IPS-20b (cell line): ENCODE results near the gene SCYL1.

Source experiments
- H3K27ac ChIP-seq: one replicate; pipeline ENCODE4 v1.5.1; 2013; ENCODE audit warnings: low read length
- H3K27me3 ChIP-seq: 2 replicates; pipeline ENCODE4 v1.6.1; 2013; ENCODE audit warnings: mild to moderate bottlenecking, low read length, inconsistent platforms; ENCODE audit not compliant: insufficient read depth
- H3K36me3 ChIP-seq: 2 replicates; pipeline ENCODE4 v1.6.1; 2013; ENCODE audit warnings: low read depth, mild to moderate bottlenecking, inconsistent platforms, low read length, moderate library complexity; ENCODE audit not compliant: insufficient read depth
- H3K4me1 ChIP-seq: 2 replicates; pipeline ENCODE4 v1.6.1; 2013; ENCODE audit warnings: mild to moderate bottlenecking, control low read depth, inconsistent platforms, low read length, moderate library complexity; ENCODE audit not compliant: insufficient read depth
- H3K4me3 ChIP-seq: 2 replicates; pipeline ENCODE4 v1.5.1; 2013; ENCODE audit warnings: mild to moderate bottlenecking, low read length, inconsistent platforms
- H3K9ac ChIP-seq: 2 replicates; pipeline ENCODE4 v1.6.1; 2013; ENCODE audit warnings: low read depth, mild to moderate bottlenecking, inconsistent platforms, low read length, moderate library complexity
- H3K9me3 ChIP-seq: 2 replicates; pipeline ENCODE4 v1.6.1; 2013; ENCODE audit warnings: mild to moderate bottlenecking, low read depth, low read length, inconsistent platforms; ENCODE audit not compliant: insufficient read depth

The SCYL1 gene

GRCh38 chr11:65542738-65543390, 18.0 kb downstream of the SCYL1 start:
- H3K9me3 ChIP-seq: no peaks in the 10 kb centered on the region
- no peaks in the 10 kb centered on the region; the same call in 1 of the 2 replicates for H3K4me1 ChIP-seq
- H3K4me3 ChIP-seq: no peak overlapping the region
- H3K27ac ChIP-seq: no peak overlapping the region
- peaks cover 91% of the 10 kb centered on the region for H3K27me3 ChIP-seq
- H3K9ac ChIP-seq: no peak overlapping the region
- no peaks in the 10 kb centered on the region for H3K36me3 ChIP-seq

GRCh38 chr11:65545853-65546216, 21.0 kb downstream of the SCYL1 start:
- H3K36me3 ChIP-seq: no peaks in the 10 kb centered on the region
- H3K9me3 ChIP-seq: no peaks in the 10 kb centered on the region
- H3K27ac ChIP-seq: no peak overlapping the region
- peaks cover 91% of the 10 kb centered on the region for H3K27me3 ChIP-seq
- no peaks in the 10 kb centered on the region; the same call in 1 of the 2 replicates for H3K4me1 ChIP-seq
- H3K4me3 ChIP-seq: peak overlapping the region; percentile 67
- H3K9ac ChIP-seq: no peak overlapping the region

DNA sequence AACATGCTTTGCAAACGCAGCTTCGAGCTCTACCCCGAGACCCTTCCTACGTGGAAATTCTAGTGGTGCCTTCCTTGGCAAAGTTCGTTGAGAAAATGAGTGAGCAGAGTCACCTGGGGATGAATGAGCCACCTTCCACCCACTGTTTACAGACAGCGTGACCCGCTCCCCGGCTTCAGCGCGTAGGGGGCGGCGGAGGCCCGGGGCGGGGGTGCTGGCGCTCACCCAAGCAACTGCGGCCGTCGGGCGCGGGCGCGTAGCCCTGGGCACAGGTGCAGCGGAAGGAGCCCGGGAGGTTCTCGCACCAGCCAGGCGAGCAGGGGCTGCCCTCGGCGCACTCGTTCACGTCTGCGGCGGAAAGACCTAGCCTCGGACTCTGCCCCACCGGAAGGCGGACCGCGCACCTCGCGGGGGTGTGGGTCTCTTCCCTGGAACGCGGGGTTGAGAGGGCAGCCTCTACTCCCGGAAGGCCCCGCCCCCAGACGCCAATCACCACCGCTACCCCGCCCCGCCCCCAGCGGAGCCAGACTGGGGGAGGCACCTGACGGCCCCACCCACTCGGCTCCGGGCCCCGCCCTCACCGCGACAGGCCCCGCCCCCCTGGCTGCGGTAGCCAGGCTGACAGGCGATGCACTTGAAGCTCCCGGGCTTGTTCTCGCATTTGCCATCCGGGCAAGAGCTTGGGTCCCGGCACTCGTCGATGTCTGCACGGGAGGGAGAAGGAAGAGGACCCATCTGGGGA, 21.5 kb downstream of the SCYL1 start:
- Histone ChIP-seq H3K4me1 (no peaks in the 10 kb centered on the region; the same call in 1 of the 2 replicates), H3K27ac (no peak overlapping the region), H3K4me3 (peak overlapping the region; percentile 67), H3K9ac (no peak overlapping the region), H3K27me3 (peaks cover 90% of the 10 kb centered on the region), H3K36me3 (no peaks in the 10 kb centered on the region), H3K9me3 (no peaks in the 10 kb centered on the region)

DNA sequence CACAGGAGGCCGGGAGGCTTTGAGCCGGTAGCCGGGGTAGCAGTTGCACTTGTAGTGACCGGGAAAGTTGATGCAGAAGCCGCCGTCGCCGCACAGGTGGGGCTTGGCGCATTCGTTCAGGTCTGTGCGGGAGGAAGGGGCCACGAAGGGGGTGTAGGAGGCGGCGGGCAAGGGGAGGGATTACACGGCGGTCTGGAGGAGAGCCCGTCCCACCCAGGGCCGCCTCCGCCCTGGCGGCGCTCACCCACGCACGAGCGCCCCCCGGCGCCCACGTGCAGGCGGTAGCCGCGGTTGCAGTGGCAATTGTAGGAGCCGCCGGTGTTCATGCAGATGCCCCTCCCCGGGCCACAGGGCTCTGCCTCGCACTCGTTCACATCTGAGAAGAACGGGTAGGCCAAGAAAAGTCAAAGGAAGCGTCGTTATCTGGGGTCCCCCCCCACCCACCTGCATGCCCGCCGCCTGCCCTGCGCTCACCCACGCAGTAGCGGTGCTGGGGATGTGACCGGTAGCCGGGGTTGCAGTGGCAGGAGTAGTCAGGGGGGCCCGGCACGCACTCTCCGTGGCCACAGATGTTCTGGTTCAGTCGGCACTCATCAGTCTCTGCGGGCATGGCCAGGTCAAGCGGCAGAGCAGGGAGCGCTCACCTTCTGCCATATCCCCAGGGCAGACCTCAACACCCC, 22.7 kb downstream of the SCYL1 start:
- Histone ChIP-seq H3K4me1 (no peaks in the 10 kb centered on the region; the same call in 1 of the 2 replicates), H3K36me3 (no peaks in the 10 kb centered on the region), H3K9me3 (no peaks in the 10 kb centered on the region), H3K4me3 (no peak overlapping the region), H3K27me3 (peaks cover 92% of the 10 kb centered on the region), H3K27ac (no peak overlapping the region), H3K9ac (no peak overlapping the region)

- H3K9me3 ChIP-seq: no peaks in the 10 kb centered on the region
- H3K4me3 ChIP-seq: no peak overlapping the region
- H3K36me3 ChIP-seq: no peaks in the 10 kb centered on the region
- H3K27ac ChIP-seq: no peak overlapping the region
- H3K4me1 ChIP-seq: peaks cover 2% of the 10 kb centered on the region; the same call in 1 of the 2 replicates
- peaks cover 86% of the 10 kb centered on the region for H3K27me3 ChIP-seq
- no peak overlapping the region for H3K9ac ChIP-seq
Measured at GRCh38 chr11:65548395-65548794, 23.5 kb downstream of the SCYL1 start.

DNA sequence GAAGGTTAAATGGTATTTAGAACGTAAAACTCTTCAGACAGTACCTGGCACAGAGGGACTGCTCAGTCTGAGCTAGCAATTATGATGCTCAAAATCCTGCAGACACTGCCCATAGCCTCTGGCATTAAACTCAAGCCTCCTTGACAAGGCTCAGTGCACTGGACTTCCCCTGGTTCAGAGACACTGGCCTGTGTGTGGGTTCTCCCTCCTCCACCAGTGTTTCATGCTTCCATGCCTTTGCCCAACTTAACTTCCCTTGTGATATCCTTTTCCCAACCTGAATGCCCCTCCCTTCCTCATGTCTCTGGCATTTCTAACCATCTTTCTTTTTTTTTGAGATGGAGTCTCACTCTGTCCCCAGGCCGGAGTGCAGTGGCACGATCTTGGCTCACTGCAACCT, 24.2 kb downstream of the SCYL1 start:
- peaks cover 85% of the 10 kb centered on the region for H3K27me3 ChIP-seq
- peaks cover 5% of the 10 kb centered on the region; the same call in 1 of the 2 replicates for H3K4me1 ChIP-seq
- no peaks in the 10 kb centered on the region for H3K36me3 ChIP-seq
- no peaks in the 10 kb centered on the region for H3K9me3 ChIP-seq
- no peak overlapping the region for H3K4me3 ChIP-seq
- H3K27ac ChIP-seq: no peak overlapping the region
- H3K9ac ChIP-seq: no peak overlapping the region

- H3K9me3 ChIP-seq: no peaks in the 10 kb centered on the region
- H3K27ac ChIP-seq: no peak overlapping the region
- no peaks in the 10 kb centered on the region for H3K36me3 ChIP-seq
- peaks cover 8% of the 10 kb centered on the region for H3K4me1 ChIP-seq
- H3K9ac ChIP-seq: no peak overlapping the region
- H3K4me3 ChIP-seq: no peak overlapping the region
- H3K27me3 ChIP-seq: peaks cover 81% of the 10 kb centered on the region
Measured at GRCh38 chr11:65551572-65552387, 26.9 kb downstream of the SCYL1 start.

GRCh38 chr11:65552388-65552951, 27.6 kb downstream of the SCYL1 start:
- no peaks in the 10 kb centered on the region for H3K36me3 ChIP-seq
- H3K4me1 ChIP-seq: peaks cover 14% of the 10 kb centered on the region
- peaks cover 81% of the 10 kb centered on the region for H3K27me3 ChIP-seq
- H3K9ac ChIP-seq: no peak overlapping the region
- no peak overlapping the region for H3K27ac ChIP-seq
- H3K9me3 ChIP-seq: no peaks in the 10 kb centered on the region
- no peak overlapping the region for H3K4me3 ChIP-seq

- Histone ChIP-seq H3K4me1 (peaks cover 14% of the 10 kb centered on the region), H3K36me3 (no peaks in the 10 kb centered on the region), H3K9ac (no peak overlapping the region), H3K27me3 (peaks cover 72% of the 10 kb centered on the region), H3K27ac (no peak overlapping the region), H3K4me3 (peak overlapping the region; percentile 63; the same call in 1 of the 2 replicates), H3K9me3 (no peaks in the 10 kb centered on the region)
Measured at GRCh38 chr11:65553301-65554001, 28.6 kb downstream of the SCYL1 start.

- H3K36me3 ChIP-seq: no peaks in the 10 kb centered on the region
- peak overlapping the region; percentile 63; the same call in 1 of the 2 replicates for H3K4me3 ChIP-seq
- no peak overlapping the region for H3K9ac ChIP-seq
- H3K4me1 ChIP-seq: peaks cover 19% of the 10 kb centered on the region
- H3K27me3 ChIP-seq: peaks cover 72% of the 10 kb centered on the region
- H3K27ac ChIP-seq: no peak overlapping the region
- no peaks in the 10 kb centered on the region for H3K9me3 ChIP-seq
Measured at GRCh38 chr11:65554057-65554818, 29.4 kb downstream of the SCYL1 start.
